ENCODE measurements around the gene DDIAS.

DNA sequence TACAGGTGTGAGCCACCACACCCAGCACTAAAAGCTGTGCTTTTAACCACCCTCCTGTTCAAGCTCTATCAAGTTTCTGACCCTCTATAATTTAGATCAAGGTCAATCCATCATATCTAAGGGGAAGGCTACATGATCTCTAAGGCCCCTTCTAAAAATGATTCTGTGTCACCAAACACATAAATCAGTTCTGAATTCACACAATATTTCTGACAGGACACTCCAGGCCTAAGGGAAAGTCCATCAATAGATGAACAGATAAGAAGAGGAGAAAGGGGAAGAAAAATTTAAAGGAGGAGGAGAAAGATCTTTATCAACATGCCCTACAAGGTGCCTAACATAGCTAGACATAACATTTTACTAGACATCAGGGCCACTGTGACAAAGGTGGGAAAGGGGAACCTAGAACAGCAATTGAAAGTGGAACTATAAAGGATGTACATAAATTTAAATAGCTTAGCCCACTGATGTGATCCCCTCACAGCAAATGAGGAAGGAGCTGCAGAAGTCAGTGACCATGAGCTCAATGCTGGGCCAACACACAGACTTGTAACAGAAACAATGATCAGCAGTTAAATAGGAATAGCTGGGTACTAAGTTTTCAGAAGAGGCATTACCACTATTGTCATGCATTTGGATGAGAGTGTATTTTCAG lies 6.0 kb upstream of the DDIAS start:
- TF ChIP-seq YY1 (IDR thresholded peaks at IDR 0.05; ENCODE audit: insufficient read depth, insufficient read length), result no peak
- TF ChIP-seq ZNF274 (IDR thresholded peaks at IDR 0.05; ENCODE audit: low read depth, low read length), result no peak
- no peak for TF ChIP-seq SUZ12 (IDR thresholded peaks at IDR 0.05; ENCODE audit: extremely low read depth, insufficient read depth, insufficient read length)
